NCI-H1048 (cell line): ENCODE data around the gene KIAA1586.
A peak's percentile ranks its signal among the peaks of the same experiment; 100 is the strongest.
"Not testable (repeated sequence)": the region's sequence is repeated elsewhere in the genome, so short reads cannot be mapped to it uniquely, and the experiment has no call there.

ENCODE experiments used
- DNase-seq: peaks from one replicate; lab custom pipeline; 2025; lab: John Stamatoyannopoulos, UW

The KIAA1586 gene

DNA sequence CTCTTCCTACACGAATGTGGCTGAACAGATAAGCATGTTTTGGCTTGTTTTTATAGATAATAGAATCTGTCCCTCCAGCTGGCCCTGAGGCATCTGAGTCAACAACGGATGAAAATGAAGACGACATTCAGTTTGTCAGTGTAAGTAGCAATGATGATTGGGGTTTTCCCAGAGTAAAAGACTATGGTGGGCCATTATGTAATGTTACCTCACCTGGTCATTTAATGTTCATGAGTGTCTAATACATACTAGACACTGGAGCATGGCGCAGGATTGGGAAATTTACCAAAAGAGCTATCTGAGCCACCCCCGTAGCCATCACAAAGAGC, 728 bp downstream of the KIAA1586 start:
- DNase-seq = not testable (repeated sequence)

DNA sequence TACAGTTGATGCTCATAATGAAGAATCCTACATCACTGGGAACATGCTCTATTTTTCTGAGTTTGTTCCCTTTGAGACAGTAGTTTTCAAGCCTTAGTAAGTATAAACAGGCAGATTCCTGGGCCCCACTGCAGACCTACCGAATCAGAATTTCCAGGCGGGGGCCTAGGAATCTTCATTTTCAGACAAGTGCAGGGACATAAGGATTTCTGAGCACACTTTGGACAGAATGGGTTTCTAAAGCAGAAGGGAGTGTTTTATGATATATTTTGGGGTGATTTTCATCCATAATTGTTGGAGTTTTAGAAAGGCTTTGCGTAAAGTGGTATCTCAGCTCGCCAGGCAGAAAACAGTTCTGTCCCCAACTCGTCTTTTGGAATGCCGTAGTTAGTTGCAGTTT, 1.4 kb downstream of the KIAA1586 start:
- not testable (repeated sequence) for DNase-seq

DNA sequence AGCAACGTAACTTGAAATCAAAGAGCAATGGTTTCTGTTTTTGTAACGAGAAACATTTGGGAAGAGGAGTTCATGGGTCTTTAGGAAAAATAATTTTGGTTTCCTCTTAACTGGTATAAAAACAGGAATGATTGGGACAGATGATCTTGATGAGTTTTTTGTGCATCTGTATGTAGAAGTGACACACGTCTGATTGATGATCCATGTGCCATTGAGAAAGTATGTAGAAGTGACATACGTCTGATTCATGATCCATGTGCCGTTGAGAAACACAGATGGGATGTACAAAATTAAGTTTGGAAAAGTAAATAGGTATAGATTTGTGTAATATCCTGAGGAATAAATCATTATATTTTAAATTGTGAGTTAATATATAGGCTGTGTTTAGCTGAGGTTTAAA, 2.1 kb downstream of the KIAA1586 start:
- DNase-seq = no peak

DNA sequence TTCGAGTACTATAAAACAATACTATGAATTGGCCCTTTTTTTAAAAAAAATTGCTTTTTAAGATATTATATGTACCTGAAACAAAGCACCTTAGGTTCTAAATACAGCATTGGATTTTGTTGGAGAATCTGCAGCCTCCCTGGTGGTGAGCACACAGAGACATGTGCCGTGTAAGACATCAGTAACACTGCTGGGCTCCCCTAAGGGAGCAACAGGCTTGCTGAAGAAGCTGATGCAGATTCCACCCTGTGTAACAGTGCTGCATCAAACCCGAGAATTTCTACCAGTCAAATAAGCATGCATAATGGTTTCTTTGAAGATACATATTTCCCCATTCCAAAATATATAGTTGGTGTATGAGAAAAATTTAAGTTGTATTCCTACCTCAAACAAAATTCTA, 17.4 kb downstream of the KIAA1586 start:
- DNase-seq = no peak

DNA sequence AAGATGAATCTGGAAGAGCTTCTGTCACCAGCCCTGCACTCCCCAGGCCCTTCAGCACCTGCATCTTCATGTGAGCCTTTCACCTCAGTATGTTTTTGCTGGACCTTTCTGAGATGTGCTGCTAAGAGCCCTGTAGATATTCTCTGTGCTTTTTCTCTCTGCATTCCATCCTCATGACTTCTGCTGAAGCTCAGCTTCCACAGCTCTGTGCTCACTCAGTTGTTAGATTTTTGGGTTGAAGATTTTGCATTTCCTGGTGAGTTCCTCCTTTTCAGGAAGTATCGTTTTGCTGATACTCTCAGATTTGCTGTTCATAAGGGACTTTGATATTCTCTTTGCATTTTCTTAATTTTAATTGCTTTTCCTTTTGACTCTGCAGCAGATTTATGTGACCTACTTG, 18.3 kb downstream of the KIAA1586 start:
- no peak for DNase-seq

DNA sequence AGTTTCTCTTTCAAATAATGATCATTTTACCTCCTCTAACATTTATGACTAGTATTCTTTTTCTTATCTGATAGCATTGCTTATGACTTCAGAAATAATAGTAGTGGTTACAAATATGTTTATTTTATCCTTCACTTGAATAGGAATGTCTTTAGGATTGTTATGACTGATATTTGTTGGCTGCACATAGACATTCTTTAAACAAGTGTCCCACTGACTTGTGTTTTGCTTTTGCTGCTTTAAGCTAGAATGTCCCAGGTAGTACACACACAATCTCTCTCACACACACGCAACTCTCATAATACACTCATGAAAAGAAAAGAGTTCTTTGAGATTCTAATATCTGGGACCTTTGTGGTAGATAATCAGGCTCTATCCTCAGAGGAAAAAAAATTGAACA, 21.6 kb downstream of the KIAA1586 start:
- no peak for DNase-seq

DNA sequence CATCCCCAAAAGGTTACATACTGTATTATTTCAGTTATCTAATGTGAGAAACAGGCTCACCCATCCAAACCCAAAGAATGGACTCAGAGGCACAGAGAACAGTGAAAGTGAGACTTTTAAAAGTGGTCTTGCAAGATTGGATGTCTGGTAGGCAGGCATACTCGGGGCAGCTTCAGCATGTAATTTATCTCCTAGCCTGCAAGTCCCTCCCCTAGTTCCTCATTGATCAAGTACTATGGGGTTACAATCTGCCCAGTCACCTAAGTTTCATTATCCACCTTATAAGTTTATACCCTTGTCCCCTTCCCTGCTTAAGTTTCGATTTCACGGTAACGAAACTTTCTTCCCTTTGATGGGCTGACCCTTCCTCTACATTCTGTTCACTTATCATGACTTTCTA, 22.7 kb downstream of the KIAA1586 start:
- no peak for DNase-seq

DNA sequence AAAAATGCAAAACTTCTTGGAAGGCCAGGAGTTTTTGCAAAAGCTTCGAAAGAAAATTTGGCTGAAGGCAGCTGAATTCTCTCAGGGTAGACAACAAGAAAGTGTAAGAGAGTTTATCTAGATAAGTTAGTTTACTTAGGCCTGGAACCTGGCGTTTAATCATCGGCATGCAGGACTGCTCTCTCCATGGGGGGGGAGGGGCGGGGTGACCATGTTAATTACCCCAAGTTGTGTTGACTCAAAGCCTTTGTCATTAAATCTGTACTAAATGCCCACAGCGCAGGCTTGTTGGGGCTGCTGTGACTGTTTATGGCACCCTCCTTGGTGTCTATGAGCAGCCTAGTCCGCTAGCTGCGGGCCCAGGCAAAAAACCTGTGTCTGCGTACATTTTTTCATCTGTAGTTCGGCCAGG, 23.4 kb downstream of the KIAA1586 start:
- DNase-seq = no peak

DNA sequence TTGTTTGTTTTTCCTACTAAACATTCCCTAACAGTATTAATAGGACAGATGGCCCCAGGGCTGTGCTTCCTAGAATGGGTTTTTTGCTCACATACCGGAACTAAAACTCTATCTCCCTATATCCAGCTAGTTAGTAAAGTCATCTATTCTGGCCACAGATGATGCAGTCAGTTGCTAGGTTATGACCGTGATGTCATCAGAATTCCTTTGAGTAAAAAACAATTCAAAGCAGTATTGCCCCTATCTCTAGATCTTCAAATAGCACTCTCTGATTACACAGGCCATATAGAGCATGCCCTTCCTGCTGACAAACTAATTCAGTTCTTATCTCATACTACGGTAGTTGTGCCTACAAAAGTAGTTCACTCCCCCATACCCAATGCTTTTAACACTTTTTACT, 25.6 kb downstream of the KIAA1586 start:
- no peak for DNase-seq

DNA sequence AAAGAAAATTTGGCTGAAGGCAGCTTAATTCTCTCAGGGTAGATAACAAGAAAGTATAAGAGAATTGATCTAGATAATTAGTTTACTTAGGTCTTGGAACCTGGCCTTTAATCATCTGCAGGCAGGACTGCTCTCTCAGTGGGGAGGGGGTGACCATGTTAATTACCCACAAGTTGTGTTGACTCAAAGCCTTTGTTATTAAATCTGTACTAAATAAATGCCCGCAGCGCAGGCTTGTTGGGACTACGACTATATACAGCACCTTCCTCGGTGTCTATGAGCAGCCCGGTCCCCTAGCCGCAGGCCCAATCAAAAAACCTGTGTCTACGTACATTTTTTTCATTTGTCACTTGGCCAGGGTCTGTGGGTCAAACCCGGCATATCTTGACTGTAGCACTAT, 27.9 kb downstream of the KIAA1586 start:
- no peak for DNase-seq

DNA sequence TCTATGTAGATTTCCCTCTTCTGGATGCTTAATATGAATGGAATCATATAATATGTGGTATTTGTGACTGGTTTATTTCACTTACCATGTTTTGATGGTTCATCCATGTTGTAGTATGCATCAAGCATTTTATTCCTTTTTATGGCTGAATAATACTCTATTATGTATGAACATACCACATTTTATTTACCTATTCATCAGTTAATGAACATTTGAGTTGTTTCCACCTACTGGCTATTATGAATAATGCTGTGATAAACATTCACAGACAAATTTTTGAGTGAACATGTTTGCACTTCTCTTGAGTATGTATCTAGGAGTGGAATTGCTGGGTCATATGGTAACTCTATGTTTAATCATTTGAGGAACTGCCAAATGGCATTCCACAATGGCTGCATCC, 28.6 kb downstream of the KIAA1586 start:
- DNase-seq = no peak

DNA sequence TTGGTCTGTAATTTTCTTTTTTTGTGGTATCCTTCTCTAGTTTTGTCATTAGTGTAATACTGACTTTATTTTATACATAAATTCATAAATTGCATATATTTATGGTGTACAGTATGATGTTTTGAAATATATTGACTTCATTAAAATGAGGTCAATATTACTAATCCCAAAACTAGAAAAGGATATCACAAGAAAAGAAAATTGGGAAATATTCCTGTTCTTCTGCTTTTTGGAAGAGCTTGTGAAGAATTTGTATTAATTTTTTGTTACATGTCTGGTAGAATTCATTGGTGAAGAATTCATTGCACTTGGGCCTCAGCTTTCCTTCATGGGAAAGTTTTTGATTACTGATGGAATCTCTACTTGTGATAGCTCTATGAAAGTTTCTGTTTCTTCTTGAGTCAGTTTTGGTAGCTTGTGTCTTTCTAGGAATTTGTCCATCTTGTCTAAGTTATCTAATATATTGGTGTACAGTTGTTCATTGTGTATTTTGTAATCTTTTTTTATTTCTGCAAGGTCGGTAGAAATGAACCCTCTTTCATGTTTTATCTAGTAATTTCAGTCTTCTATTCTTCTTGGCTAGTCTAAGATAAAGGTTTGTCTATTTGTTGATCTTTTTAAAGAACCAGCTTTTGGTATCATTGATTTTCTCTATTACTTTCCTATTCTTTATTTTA, 32.2 kb downstream of the KIAA1586 start:
- no peak for DNase-seq

DNA sequence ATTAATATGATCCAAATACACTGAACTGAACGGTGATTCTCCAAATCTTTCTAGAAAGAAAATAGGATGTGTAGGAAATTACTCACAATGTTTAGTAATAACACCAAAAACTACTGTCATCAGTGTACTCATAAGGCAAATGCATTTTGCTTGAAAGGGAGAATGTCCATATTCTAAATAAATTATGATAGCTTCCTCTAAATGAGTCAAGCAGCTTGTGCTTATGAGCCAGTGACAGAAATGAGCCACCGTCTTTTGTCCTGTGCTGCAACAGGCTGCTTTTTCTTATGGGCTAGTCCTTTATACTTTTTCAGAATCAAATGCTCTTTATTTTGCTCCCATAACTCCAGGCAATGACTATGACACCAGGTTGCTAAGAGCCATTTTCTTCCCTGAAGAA, 39.0 kb downstream of the KIAA1586 start:
- no peak for DNase-seq

DNA sequence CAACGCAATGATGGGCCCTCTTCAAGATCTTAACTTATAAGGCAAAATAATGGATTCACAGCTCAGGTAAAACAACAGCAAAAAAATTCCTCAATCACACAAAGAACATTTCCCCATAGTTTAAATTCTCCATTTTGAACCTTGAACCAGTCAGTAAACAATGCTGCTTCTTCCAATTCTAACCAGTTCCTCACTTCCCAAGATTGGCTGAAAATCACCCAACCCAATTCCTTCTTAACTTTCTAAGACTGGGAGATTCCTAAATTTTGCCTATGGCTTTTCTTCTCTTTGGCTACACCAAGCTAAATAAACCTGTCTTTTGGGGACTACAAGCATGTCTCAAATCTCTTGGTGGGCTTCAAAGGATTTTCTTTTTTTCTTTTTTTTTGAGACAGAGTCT, 40.4 kb downstream of the KIAA1586 start:
- DNase-seq = no peak

DNA sequence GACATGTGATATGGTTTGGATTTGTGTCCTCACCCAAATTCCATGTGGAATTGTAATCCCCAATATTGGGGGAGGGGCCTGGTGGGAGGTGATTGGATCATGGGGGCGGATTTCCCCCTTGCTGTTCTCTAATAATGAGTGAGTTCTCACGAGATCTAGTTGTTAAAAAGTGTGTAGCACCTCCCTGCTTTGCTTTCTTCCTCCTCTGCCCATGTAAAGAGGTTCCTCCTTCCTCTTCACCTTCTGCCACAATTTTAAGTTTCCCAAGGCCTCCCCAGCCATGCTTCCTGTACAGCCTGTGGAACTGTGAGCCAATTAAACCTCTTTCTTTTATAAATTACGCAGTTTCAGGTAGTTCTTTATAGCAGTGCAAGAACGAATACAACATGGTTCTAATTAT, 41.4 kb downstream of the KIAA1586 start:
- no peak for DNase-seq

DNA sequence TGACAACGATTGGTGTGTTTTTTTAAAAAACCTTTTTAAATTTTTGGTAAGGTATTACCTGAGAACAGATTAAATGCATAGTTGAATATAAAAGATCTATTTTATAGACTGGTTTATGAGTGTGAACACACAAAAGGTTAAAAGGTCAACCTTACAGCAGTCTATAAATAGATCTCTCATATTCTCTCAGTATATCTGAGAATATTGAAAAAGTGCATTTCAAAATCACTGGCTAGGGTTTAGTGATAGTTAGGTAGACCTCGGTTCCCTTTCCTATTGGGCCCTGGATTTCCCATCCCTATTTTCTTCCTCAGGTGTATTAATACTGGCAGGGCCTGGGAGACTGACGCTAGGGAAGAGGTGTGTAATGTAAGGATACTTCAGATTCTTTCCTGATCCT, 42.8 kb downstream of the KIAA1586 start:
- no peak for DNase-seq

DNA sequence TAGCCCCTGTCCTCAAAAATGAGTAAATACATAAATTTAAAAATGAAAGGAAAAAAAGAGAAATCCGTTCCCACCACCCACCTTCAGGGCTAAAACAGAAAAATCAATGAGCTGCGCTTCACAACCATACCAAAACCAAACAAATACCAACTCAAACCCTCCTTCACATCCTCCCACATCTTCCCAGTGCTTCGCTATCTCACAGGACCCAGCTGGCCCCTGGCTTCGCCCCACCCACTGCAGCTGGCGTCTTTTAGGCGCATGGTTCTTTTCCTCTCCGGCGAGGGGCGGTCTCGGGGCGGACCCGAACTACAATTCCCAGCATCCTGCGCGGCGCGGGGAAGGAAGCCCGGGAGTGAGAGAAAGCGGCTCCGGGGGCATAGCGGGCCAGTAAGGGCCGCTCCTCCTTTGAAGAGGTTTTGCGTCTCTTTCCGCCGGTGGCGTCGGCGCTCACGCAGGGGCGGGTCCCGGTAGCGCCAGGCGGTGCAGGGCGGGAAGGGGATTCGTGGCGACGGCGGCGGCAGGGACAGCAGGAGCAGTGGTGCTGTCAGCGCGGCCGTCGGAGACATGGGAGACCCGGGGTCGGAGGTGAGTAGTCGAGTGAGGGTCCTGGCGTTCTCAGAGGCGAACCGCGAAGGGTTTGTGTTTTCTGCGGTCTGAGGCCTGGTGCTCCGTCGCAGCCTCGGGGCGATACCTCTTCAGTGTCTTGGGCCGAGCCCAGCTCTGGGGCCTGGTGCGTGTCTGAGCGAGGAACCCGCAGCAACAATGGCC, 43.4 kb downstream of the KIAA1586 start, which contains the start of gene ZNF451:
Gene ZNF451 (plus strand): TSS at position 502 of the 771 bp plus-strand sequence. CDS start 66 bp downstream, at position 568.
- peak; percentile 94 for DNase-seq

DNA sequence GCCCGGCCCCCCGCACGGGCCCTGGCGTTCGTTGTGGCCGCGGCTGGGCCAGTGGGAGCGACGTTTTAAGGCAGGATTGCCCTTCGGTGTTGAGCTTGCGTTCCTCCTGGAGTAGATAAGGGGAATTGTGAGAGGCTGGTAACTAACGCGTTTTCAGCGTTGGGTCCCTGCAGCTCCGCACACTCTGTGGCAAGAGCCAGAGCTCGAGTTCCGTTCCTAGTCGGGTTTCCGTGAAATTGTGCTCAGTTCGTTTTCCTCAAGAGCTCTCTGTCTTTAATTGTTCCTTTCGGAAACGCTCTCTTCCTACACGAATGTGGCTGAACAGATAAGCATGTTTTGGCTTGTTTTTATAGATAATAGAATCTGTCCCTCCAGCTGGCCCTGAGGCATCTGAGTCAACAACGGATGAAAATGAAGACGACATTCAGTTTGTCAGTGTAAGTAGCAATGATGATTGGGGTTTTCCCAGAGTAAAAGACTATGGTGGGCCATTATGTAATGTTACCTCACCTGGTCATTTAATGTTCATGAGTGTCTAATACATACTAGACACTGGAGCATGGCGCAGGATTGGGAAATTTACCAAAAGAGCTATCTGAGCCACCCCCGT, 44.1 kb downstream of the KIAA1586 start:
- not testable (repeated sequence) for DNase-seq

DNA sequence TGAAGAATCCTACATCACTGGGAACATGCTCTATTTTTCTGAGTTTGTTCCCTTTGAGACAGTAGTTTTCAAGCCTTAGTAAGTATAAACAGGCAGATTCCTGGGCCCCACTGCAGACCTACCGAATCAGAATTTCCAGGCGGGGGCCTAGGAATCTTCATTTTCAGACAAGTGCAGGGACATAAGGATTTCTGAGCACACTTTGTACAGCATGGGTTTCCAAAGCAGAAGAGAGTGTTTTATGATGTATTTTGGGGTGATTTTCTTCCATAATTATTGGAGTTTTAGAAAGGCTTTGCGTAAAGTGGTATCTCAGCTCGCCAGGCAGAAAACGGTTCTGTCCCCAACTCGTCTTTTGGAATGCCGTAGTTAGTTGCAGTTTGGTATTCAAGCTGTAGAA, 44.9 kb downstream of the KIAA1586 start:
- not testable (repeated sequence) for DNase-seq

DNA sequence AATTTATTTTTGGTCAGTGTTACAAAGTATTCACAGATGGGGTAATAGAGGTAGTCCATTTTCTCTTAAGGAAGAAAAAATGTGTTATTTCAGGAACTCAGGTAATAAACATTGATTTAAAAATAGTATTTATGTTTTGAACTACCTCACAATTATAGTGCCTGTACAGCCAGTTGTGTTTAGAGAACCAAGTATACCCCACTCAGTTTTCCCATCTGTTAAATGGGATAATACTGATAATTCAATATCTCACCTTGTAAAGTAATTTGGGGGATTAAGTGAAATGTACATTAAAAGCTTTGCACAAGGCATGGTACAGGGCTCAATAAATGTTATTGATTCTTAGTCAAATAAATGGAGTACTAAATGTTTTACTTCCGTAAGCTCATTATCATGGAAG, 48.2 kb downstream of the KIAA1586 start:
- DNase-seq = no peak

DNA sequence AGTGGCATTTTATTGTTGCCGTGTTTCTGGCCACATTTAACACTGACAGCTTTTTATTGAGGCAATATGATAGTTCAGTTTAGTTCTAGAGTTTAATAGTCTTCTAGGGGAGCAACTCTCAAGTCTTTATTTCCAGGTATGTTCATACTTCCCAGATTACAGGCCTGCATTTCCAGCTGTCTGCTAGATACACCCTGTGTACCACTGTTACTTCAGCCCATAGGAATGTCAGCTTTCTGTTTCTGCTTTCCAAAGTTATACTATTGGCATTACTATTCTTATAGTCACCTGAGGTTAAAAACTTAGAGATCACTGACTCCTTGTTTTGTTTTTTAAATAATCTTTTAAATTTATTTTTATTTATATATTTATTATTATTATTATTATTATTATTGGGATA, 51.1 kb downstream of the KIAA1586 start:
- no peak for DNase-seq

DNA sequence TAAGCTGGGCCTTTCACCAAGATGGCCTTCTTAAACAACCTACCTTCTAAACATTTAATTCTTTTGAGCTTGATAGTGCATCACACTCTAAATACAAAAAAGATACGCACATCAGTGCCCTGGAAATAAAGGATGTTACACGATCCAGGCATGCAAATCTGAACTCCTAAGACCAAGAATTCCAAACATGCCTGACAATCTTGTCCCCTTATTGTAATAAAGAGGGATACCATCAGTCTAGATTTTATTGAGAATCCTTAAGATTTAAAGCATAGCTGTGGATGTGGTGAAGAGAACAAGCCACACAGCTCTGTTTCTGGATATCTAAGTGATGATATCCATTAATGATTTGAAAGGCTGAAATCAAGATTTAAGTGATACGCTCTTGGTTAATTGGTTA, 56.5 kb downstream of the KIAA1586 start:
- DNase-seq = no peak

DNA sequence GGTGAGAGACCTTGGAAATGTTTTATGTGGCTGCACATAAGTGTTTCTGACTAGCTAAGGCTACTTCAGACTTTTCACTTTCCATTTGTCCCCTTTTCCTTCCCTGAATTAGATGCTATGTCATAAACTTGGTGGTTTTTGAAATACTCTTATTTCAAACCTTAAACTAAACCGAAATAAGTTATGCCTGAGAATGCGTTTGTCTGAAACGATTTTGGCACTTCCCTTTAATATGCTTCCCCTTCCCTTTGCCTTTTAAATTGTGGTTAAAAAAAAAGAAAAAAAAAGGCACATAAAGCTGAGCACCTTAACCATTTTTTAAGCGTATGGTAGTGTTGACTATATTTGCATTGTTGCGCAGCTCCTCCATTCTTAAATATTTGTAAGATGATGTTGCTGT, 57.8 kb downstream of the KIAA1586 start:
- DNase-seq = no peak
